Natural killer cell (primary cell): ENCODE measurements around the gene GRB7. TPM values are rescaled to one million over a fixed set of nuclear protein-coding genes. Genes with fewer than 3 reads are reported as not detected.

ENCODE experiments used
- ATAC-seq, 3 donors: fragments of 150-1000 bp in 2 of 3; fragments of 200-7000 bp in 1 of 3; cut with Tn5 transposase; 1 replicate in 1 of 3; 2 replicates in 2 of 3; pipeline ENCODE4 v1.10.0; 2021; ENCODE audit warnings: mild to moderate bottlenecking in 2 of 3, moderate library complexity in 2 of 3
- DNase-seq, 2 donors: peaks; one replicate each; pipeline versions ENCODE4 v3.0.0 to v3.0.0-alpha.2; 2013 to 2021; ENCODE audit warnings: mixed read lengths in 1 of 2
- H3K27ac ChIP-seq: one replicate; pipeline ENCODE4 v1.5.1; 2013; ENCODE audit warnings: mild to moderate bottlenecking, low read length
- H3K27me3 ChIP-seq: one replicate; pipeline ENCODE4 v1.6.1; 2013; ENCODE audit warnings: low read length; ENCODE audit not compliant: control insufficient read depth, insufficient read depth
- H3K36me3 ChIP-seq: one replicate; pipeline ENCODE4 v1.6.1; 2013; ENCODE audit warnings: low read length; ENCODE audit not compliant: control insufficient read depth, insufficient read depth
- H3K4me1 ChIP-seq: one replicate; pipeline ENCODE4 v1.6.1; 2013; ENCODE audit warnings: low read length; ENCODE audit not compliant: control insufficient read depth, insufficient read depth
- H3K4me3 ChIP-seq: one replicate; pipeline ENCODE4 v1.5.1; 2013; ENCODE audit warnings: low read length
- H3K9me3 ChIP-seq: one replicate; pipeline ENCODE4 v1.6.1; 2013; ENCODE audit warnings: low read length; ENCODE audit not compliant: control insufficient read depth, insufficient read depth
- H3K27ac Mint-ChIP-seq, 2 donors: one replicate each; pipeline ENCODE4 v1.8.0; 2022; ENCODE audit warnings: mild to moderate bottlenecking in 2 of 2, mixed read lengths in 2 of 2, moderate library complexity in 1 of 2
- H3K27me3 Mint-ChIP-seq, 2 donors: one replicate each; pipeline ENCODE4 v1.8.0; 2022; ENCODE audit warnings: low read depth in 2 of 2, mixed read lengths in 2 of 2
- H3K36me3 Mint-ChIP-seq: one replicate; pipeline ENCODE4 v1.8.0; 2022; ENCODE audit warnings: mixed read lengths
- H3K4me1 Mint-ChIP-seq, 2 donors: one replicate each; pipeline ENCODE4 v1.8.0; 2022; ENCODE audit warnings: mixed read lengths in 2 of 2
- H3K4me3 Mint-ChIP-seq: one replicate; pipeline ENCODE4 v1.8.0; 2022; ENCODE audit warnings: mild to moderate bottlenecking, moderate library complexity, mixed read lengths
- H3K9me3 Mint-ChIP-seq, 2 donors: one replicate each; pipeline ENCODE4 v1.8.0; 2022; ENCODE audit warnings: mixed read lengths in 2 of 2
- WGBS: methylation state at CpG from one replicate; pipeline ENCODE4 v1.1.7; 2013; ENCODE audit warnings: missing lambda C conversion rate; ENCODE audit not compliant: insufficient coverage; 5-methylcytosine and 5-hydroxymethylcytosine counted together
- intact Hi-C: fragments of 100-400 bp; cut with micrococcal nuclease; formaldehyde crosslinking; loops from one replicate; pipeline ENCODE4 v1.14.2; 2022
- total RNA-seq, 4 donors: library from RNA; stranded (reverse); fragments of 120-200 nt in 1 of 4; gene quantifications; one replicate each; pipeline versions ENCODE4 v1.2.3 to v1.2.4, GENCODE V29; 2013 to 2022
- TF ChIP-seq, protein P1 (sequence below): fragments of 200-600 bp; IDR thresholded peaks from one replicate; pipeline ENCODE4 v1.8.0; 2022; ENCODE audit warnings: antibody characterized with exemption

Gene GRB7
- total RNA-seq, 3 donors from 2014 or later (not counting 1 experiment from before 2014, with no cell fraction given), result 0.27 TPM; not detected in 2

- Mint-ChIP-seq H3K9me3 (no peaks in the 10 kb centered on the region), H3K4me3 (no peak overlapping the region)
- 80% methylated on average over 8 of the region's 16 CpGs for WGBS
Observed at GRCh38 chr17:39740357-39741111, 2.8 kb downstream of the GRB7 start.

GRCh38 chr17:39742126-39742855 is 4.6 kb downstream of the GRB7 start:
- Mint-ChIP-seq H3K36me3 (no peaks in the 10 kb centered on the region), H3K4me3 (no peak overlapping the region), H3K9me3 (no peaks in the 10 kb centered on the region), H3K27me3 (peaks cover 8 to 23% of the 10 kb centered on the region in 2 donors), H3K27ac (no peak overlapping the region), H3K4me1 (peaks cover 6 to 20% of the 10 kb centered on the region in 2 donors)
- no peaks in the 10 kb centered on the region for H3K9me3 ChIP-seq
- peaks cover 21% of the 10 kb centered on the region for H3K27me3 ChIP-seq
- DNase-seq (no peak), ATAC-seq (no peak)
- intact Hi-C loops, result no loop called here
- H3K4me1 ChIP-seq, result peaks cover 22% of the 10 kb centered on the region
- no peaks in the 10 kb centered on the region for H3K36me3 ChIP-seq
- WGBS, result 91% methylated on average over 18 of the region's 18 CpGs
- TF ChIP-seq, protein P1, sequence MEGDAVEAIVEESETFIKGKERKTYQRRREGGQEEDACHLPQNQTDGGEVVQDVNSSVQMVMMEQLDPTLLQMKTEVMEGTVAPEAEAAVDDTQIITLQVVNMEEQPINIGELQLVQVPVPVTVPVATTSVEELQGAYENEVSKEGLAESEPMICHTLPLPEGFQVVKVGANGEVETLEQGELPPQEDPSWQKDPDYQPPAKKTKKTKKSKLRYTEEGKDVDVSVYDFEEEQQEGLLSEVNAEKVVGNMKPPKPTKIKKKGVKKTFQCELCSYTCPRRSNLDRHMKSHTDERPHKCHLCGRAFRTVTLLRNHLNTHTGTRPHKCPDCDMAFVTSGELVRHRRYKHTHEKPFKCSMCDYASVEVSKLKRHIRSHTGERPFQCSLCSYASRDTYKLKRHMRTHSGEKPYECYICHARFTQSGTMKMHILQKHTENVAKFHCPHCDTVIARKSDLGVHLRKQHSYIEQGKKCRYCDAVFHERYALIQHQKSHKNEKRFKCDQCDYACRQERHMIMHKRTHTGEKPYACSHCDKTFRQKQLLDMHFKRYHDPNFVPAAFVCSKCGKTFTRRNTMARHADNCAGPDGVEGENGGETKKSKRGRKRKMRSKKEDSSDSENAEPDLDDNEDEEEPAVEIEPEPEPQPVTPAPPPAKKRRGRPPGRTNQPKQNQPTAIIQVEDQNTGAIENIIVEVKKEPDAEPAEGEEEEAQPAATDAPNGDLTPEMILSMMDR, result no peak
- no peak overlapping the region for H3K4me3 ChIP-seq
- H3K27ac ChIP-seq, result no peak overlapping the region

More at GRCh38 chr17:39740357-39741111, 2.8 kb downstream of the GRB7 start:
- H3K27me3 Mint-ChIP-seq, result peaks cover 18 to 27% of the 10 kb centered on the region in 2 donors
- peak overlapping the region in 1 of 2 donors; percentile 91 for H3K27ac Mint-ChIP-seq
- intact Hi-C loops, result no loop called here
- H3K4me1 Mint-ChIP-seq, result peaks cover 6 to 20% of the 10 kb centered on the region in 2 donors
- no peak for ATAC-seq
- peaks cover 22% of the 10 kb centered on the region for H3K4me1 ChIP-seq
- no peak for DNase-seq
- no peaks in the 10 kb centered on the region for H3K9me3 ChIP-seq
- no peak overlapping the region for H3K4me3 ChIP-seq
- peaks cover 21% of the 10 kb centered on the region for H3K27me3 ChIP-seq
- no peaks in the 10 kb centered on the region for H3K36me3 ChIP-seq
- H3K27ac ChIP-seq, result no peak overlapping the region
- no peaks in the 10 kb centered on the region for H3K36me3 Mint-ChIP-seq
- TF ChIP-seq, protein P1, result no peak

- Histone ChIP-seq H3K36me3 (no peaks in the 10 kb centered on the region), H3K27me3 (peaks cover 15% of the 10 kb centered on the region), H3K27ac (no peak overlapping the region), H3K4me3 (no peak overlapping the region), H3K4me1 (peaks cover 17% of the 10 kb centered on the region), H3K9me3 (no peaks in the 10 kb centered on the region)
- TF ChIP-seq, protein P1, result no peak
- Mint-ChIP-seq H3K4me3 (no peak overlapping the region), H3K27ac (no peak overlapping the region), H3K9me3 (no peaks in the 10 kb centered on the region), H3K27me3 (peaks cover 8 to 21% of the 10 kb centered on the region in 2 donors), H3K4me1 (peaks cover 6 to 20% of the 10 kb centered on the region in 2 donors), H3K36me3 (no peaks in the 10 kb centered on the region)
- no peak for ATAC-seq
- DNase-seq, result no peak
- WGBS, result 89% methylated on average over 21 of the region's 21 CpGs
- intact Hi-C loops, result no loop called here
Observed at GRCh38 chr17:39742856-39743436, 5.2 kb downstream of the GRB7 start.
